ENCODE measurements around the gene MIPEP. TPM values are rescaled to one million over a fixed set of nuclear protein-coding genes. Genes with fewer than 3 reads are reported as not detected.

Gene MIPEP
- polyA plus RNA-seq, 2 of the 4 experiments (the other 2 are of a cell fraction), result 21.6 to 32.8 TPM

DNA sequence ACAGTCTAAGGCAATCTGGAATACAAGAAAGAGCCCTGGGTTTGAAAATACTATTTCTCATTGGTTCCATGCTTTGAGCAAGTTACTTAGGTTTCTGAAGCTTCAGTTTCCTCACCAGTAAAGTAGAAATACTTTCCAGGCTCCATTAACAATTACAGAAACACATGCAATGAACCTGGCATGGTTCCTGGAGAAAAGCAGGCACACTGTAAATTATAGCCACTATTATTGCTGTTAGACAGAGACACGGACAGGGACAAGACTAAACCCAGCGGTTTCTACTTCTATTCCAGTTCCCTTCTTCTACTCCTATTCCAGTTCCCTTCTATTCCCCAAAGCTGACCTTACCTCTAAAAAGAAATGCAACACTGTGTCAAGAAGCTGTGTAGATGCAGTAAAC, 41.2 kb downstream of the MIPEP start:
- Histone ChIP-seq H3K4me1 (no peaks in the 10 kb centered on the region), H3K4me3 (no peak overlapping the region), H3K9me3 (no peaks in the 10 kb centered on the region), H3K4me2 (no peak overlapping the region), H3K27ac (no peak overlapping the region)
- TF ChIP-seq TFCP2L1 (CRISPR knock-in tag; IDR thresholded peaks at IDR 0.05) (no peak), EHMT2 (IDR thresholded peaks at IDR 0.05; ENCODE audit: low read depth) (no peak), HDAC2 (IDR thresholded peaks at IDR 0.05) (no peak), ZSCAN20 (CRISPR knock-in tag; IDR thresholded peaks at IDR 0.05) (no peak), CEBPB (IDR thresholded peaks at IDR 0.05) (no peak), NPAS2 (CRISPR knock-in tag; IDR thresholded peaks at IDR 0.05; ENCODE audit: borderline replicate concordance) (no peak), CBX8 (IDR thresholded peaks at IDR 0.05) (no peak), BHLHE40 (IDR thresholded peaks at IDR 0.05; ENCODE audit: low read depth, low read length) (no peak), HOXB5 (CRISPR knock-in tag; IDR thresholded peaks at IDR 0.05) (no peak), ZNF302 (CRISPR knock-in tag; IDR thresholded peaks at IDR 0.05) (no peak), SREBF2 (IDR thresholded peaks at IDR 0.05) (no peak), MYC (IDR thresholded peaks at IDR 0.05; ENCODE audit: borderline replicate concordance, low read length) (no peak), EHF (CRISPR knock-in tag; IDR thresholded peaks at IDR 0.05) (no peak), GATA3 (IDR thresholded peaks at IDR 0.05; ENCODE audit: borderline replicate concordance) (no peak)
- TF ChIP-seq, protein P1, sequence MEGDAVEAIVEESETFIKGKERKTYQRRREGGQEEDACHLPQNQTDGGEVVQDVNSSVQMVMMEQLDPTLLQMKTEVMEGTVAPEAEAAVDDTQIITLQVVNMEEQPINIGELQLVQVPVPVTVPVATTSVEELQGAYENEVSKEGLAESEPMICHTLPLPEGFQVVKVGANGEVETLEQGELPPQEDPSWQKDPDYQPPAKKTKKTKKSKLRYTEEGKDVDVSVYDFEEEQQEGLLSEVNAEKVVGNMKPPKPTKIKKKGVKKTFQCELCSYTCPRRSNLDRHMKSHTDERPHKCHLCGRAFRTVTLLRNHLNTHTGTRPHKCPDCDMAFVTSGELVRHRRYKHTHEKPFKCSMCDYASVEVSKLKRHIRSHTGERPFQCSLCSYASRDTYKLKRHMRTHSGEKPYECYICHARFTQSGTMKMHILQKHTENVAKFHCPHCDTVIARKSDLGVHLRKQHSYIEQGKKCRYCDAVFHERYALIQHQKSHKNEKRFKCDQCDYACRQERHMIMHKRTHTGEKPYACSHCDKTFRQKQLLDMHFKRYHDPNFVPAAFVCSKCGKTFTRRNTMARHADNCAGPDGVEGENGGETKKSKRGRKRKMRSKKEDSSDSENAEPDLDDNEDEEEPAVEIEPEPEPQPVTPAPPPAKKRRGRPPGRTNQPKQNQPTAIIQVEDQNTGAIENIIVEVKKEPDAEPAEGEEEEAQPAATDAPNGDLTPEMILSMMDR (IDR thresholded peaks at IDR 0.05), result no peak
- TF ChIP-seq, protein P2, sequence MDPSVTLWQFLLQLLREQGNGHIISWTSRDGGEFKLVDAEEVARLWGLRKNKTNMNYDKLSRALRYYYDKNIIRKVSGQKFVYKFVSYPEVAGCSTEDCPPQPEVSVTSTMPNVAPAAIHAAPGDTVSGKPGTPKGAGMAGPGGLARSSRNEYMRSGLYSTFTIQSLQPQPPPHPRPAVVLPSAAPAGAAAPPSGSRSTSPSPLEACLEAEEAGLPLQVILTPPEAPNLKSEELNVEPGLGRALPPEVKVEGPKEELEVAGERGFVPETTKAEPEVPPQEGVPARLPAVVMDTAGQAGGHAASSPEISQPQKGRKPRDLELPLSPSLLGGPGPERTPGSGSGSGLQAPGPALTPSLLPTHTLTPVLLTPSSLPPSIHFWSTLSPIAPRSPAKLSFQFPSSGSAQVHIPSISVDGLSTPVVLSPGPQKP (IDR thresholded peaks at IDR 0.05; ENCODE audit: low read depth, low read length), result no peak
- TF ChIP-seq, protein P3, sequence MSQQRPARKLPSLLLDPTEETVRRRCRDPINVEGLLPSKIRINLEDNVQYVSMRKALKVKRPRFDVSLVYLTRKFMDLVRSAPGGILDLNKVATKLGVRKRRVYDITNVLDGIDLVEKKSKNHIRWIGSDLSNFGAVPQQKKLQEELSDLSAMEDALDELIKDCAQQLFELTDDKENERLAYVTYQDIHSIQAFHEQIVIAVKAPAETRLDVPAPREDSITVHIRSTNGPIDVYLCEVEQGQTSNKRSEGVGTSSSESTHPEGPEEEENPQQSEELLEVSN (IDR thresholded peaks at IDR 0.05; ENCODE audit: borderline replicate concordance, low read depth), result no peak
- TF ChIP-seq, protein P4, sequence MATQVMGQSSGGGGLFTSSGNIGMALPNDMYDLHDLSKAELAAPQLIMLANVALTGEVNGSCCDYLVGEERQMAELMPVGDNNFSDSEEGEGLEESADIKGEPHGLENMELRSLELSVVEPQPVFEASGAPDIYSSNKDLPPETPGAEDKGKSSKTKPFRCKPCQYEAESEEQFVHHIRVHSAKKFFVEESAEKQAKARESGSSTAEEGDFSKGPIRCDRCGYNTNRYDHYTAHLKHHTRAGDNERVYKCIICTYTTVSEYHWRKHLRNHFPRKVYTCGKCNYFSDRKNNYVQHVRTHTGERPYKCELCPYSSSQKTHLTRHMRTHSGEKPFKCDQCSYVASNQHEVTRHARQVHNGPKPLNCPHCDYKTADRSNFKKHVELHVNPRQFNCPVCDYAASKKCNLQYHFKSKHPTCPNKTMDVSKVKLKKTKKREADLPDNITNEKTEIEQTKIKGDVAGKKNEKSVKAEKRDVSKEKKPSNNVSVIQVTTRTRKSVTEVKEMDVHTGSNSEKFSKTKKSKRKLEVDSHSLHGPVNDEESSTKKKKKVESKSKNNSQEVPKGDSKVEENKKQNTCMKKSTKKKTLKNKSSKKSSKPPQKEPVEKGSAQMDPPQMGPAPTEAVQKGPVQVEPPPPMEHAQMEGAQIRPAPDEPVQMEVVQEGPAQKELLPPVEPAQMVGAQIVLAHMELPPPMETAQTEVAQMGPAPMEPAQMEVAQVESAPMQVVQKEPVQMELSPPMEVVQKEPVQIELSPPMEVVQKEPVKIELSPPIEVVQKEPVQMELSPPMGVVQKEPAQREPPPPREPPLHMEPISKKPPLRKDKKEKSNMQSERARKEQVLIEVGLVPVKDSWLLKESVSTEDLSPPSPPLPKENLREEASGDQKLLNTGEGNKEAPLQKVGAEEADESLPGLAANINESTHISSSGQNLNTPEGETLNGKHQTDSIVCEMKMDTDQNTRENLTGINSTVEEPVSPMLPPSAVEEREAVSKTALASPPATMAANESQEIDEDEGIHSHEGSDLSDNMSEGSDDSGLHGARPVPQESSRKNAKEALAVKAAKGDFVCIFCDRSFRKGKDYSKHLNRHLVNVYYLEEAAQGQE (IDR thresholded peaks at IDR 0.05), result no peak
- TF ChIP-seq, protein P5, sequence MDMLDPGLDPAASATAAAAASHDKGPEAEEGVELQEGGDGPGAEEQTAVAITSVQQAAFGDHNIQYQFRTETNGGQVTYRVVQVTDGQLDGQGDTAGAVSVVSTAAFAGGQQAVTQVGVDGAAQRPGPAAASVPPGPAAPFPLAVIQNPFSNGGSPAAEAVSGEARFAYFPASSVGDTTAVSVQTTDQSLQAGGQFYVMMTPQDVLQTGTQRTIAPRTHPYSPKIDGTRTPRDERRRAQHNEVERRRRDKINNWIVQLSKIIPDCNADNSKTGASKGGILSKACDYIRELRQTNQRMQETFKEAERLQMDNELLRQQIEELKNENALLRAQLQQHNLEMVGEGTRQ (IDR thresholded peaks at IDR 0.05), result no peak
- DNase-seq (ENCODE audit: low read depth in 1 of 2, low spot score in 1 of 2), result no peak
- no peak for FAIRE-seq
- ATAC-seq, result no peak
- 90% methylated on average over 2 of the region's 2 CpGs for WGBS (ENCODE audit: missing lambda C conversion rate)
- CTCF ChIA-PET, result interaction anchor here (1.4 kb wide), 1 partner anchor 13 kb away, joined by 3 read pairs; no protein-coding TSS in a partner anchor
- POLR2A ChIA-PET, result no interaction called here

DNA sequence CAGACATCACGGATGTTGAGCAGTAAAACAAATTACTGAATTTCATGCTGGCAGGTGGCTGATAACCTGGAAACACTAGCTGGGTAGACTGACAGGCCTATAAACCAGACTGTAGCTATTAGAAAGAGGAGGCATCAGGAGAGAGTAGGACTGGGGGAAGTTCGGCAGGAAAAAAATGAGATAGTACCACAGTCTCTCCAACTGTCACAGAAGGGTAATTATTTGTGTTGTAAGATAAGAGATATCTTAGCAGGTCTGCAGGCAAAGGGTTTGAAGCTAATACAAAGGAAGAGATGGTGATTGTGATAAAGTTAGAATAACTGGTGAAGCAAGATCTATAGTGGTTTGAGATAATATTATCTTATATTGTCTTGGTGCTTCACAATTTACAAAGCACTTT, 41.7 kb downstream of the MIPEP start:
- no peak overlapping the region for H3K27ac ChIP-seq
- H3K4me2 ChIP-seq, result no peak overlapping the region
- TF ChIP-seq CBX2 (IDR thresholded peaks at IDR 0.05; ENCODE audit: borderline replicate concordance, low read depth) (no peak), EHMT2 (IDR thresholded peaks at IDR 0.05; ENCODE audit: low read depth) (no peak), MAZ (IDR thresholded peaks at IDR 0.05; ENCODE audit: borderline replicate concordance, low read depth, low read length) (no peak), MYC (IDR thresholded peaks at IDR 0.05; ENCODE audit: borderline replicate concordance, low read length) (no peak), TP53 (CRISPR knock-in tag; IDR thresholded peaks at IDR 0.05) (no peak), PHF8 (IDR thresholded peaks at IDR 0.05; ENCODE audit: borderline replicate concordance, low read depth) (no peak), EP300 (IDR thresholded peaks at IDR 0.05) (no peak)
- TF ChIP-seq, protein P5 (IDR thresholded peaks at IDR 0.05), result no peak
- TF ChIP-seq, protein P1 (IDR thresholded peaks at IDR 0.05), result no peak
- H3K4me3 ChIP-seq, result no peak overlapping the region
- ChIA-PET POLR2A (no interaction called here), CTCF (interaction anchor here (0.7 to 1.4 kb wide), 2 partner anchors 9 to 13 kb away, joined by 3 read pairs; no protein-coding TSS in a partner anchor)
- DNase-seq (ENCODE audit: low read depth in 1 of 2, low spot score in 1 of 2), result no peak
- WGBS (ENCODE audit: missing lambda C conversion rate), result 84% methylated on average over 2 of the region's 2 CpGs
- no peaks in the 10 kb centered on the region for H3K4me1 ChIP-seq
- ATAC-seq, result no peak
- H3K9me3 ChIP-seq, result no peaks in the 10 kb centered on the region
- no peak for FAIRE-seq
